ENCODE results near the gene MIF. TPM values are rescaled to one million over a fixed set of nuclear protein-coding genes. Genes with fewer than 3 reads are reported as not detected.
"Not testable (repeated sequence)": the region's sequence is repeated elsewhere in the genome, so short reads cannot be mapped to it uniquely, and the experiment has no call there.

The MIF gene
- total RNA-seq, 2 experiments from 2014 or later, result 1,478 to 1,739 TPM

GRCh38 chr22:23894710-23895598 lies 771 bp downstream of the MIF start:
- no peaks in the 10 kb centered on the region for H3K27me3 Mint-ChIP-seq
- peaks cover 33% of the 10 kb centered on the region for H3K36me3 Mint-ChIP-seq (ENCODE audit: low read depth)
- H3K4me1 Mint-ChIP-seq, result peaks cover 23% of the 10 kb centered on the region
- no peaks in the 10 kb centered on the region for H3K9me3 Mint-ChIP-seq (ENCODE audit: low read depth)
- peak overlapping the region; percentile 93 for H3K27ac Mint-ChIP-seq
- peak; percentile 54 for ATAC-seq
- peak overlapping the region; percentile 91 for H3K4me3 Mint-ChIP-seq
- peak; percentile 88 for DNase-seq
- POLR2A ChIA-PET, result interaction anchor here (0.8 to 2.2 kb wide), 6 partner anchors 10 to 178 kb away, joined by 3 to 24 read pairs (median 4); partner anchors contain the start of genes SLC2A11 and SMARCB1
- CTCF ChIA-PET, result interaction anchor here (0.5 to 2.2 kb wide), 14 partner anchors 15 to 655 kb away, joined by 3 to 24 read pairs (median 6); partner anchors contain the start of gene SLC2A11
- intact Hi-C loops (cut with DNase I, micrococcal nuclease), result loop anchor here (1.0 to 10.0 kb wide), 15 partner anchors 19 to 825 kb away; partner anchors contain the start of genes GUCD1 (in 2 of the 2), SLC2A11 (in 2 of the 2), SNRPD3 (in 2 of the 2) and ADORA2A (in 1 of the 2)

- H3K4me1 Mint-ChIP-seq, result peaks cover 23% of the 10 kb centered on the region
- ChIA-PET POLR2A (no interaction called here), CTCF (interaction anchor here (1.1 to 2.3 kb wide), 3 partner anchors 14 to 34 kb away, joined by 3 to 8 read pairs (median 4); no protein-coding TSS in a partner anchor)
- no peaks in the 10 kb centered on the region for H3K9me3 Mint-ChIP-seq (ENCODE audit: low read depth)
- intact Hi-C loops (cut with DNase I, micrococcal nuclease), result loop anchor here (2.0 to 10.0 kb wide), 3 partner anchors 191 to 659 kb away; partner anchors contain the start of genes ADORA2A (in 1 of the 2), GUCD1 (in 1 of the 2) and SNRPD3 (in 1 of the 2)
- H3K4me3 Mint-ChIP-seq, result peak overlapping the region; percentile 91
- H3K27ac Mint-ChIP-seq, result peak overlapping the region; percentile 93
- DNase-seq (no peak), ATAC-seq (no peak)
- no peaks in the 10 kb centered on the region for H3K27me3 Mint-ChIP-seq
- H3K36me3 Mint-ChIP-seq (ENCODE audit: low read depth), result peaks cover 33% of the 10 kb centered on the region
These were observed 1.5 kb downstream of the MIF start for GRCh38 chr22:23895599-23896144.

DNA sequence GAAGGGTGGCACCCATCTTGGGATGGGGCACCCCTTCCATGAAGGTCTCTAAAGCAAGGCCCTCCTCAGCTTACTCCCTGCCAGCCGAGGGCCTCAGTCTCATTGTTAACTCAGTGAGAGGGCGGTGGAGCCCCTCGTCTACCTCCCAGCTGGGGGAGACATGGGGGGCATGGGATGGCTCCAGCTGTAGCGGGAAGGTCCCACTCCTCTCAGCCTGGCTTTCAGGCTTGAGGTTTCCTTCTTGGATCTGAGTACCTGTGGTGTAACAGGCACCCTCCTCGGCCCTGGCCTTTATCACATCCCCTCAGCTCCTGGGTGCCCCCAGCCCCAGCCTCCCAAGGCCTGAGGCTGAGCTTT lies 2.0 kb downstream of the MIF start:
- ATAC-seq (no peak), DNase-seq (no peak)
- ChIA-PET POLR2A (no interaction called here), CTCF (interaction anchor here (1.1 to 2.3 kb wide), 3 partner anchors 14 to 34 kb away, joined by 3 to 8 read pairs (median 4); no protein-coding TSS in a partner anchor)
- Mint-ChIP-seq H3K9me3 (ENCODE audit: low read depth) (no peaks in the 10 kb centered on the region), H3K4me3 (peak overlapping the region; percentile 91), H3K27ac (peak overlapping the region; percentile 93), H3K36me3 (ENCODE audit: low read depth) (peaks cover 33% of the 10 kb centered on the region), H3K27me3 (no peaks in the 10 kb centered on the region), H3K4me1 (peaks cover 23% of the 10 kb centered on the region)
- intact Hi-C loops (cut with DNase I, micrococcal nuclease), result loop anchor here in 1 of 2 experiments (10.0 kb wide), 1 partner anchor 659 kb away; the partner anchor contains the start of genes GUCD1 and SNRPD3

- no peak for DNase-seq
- Mint-ChIP-seq H3K9me3 (ENCODE audit: low read depth) (no peaks in the 10 kb centered on the region), H3K27ac (peak overlapping the region; percentile 40), H3K27me3 (no peaks in the 10 kb centered on the region), H3K4me3 (peak overlapping the region; percentile 91), H3K36me3 (ENCODE audit: low read depth) (peaks cover 33% of the 10 kb centered on the region), H3K4me1 (peaks cover 23% of the 10 kb centered on the region)
- ChIA-PET POLR2A (interaction anchor here (0.5 kb wide), 1 partner anchor 38 kb away, joined by 4 read pairs; no protein-coding TSS in a partner anchor), CTCF (interaction anchor here (1.1 to 2.3 kb wide), 3 partner anchors 13 to 33 kb away, joined by 3 to 8 read pairs (median 4); no protein-coding TSS in a partner anchor)
- ATAC-seq, result no peak
- intact Hi-C loops (cut with DNase I, micrococcal nuclease), result loop anchor here in 1 of 2 experiments (10.0 kb wide), 1 partner anchor 658 kb away; the partner anchor contains the start of genes GUCD1 and SNRPD3
These were observed 2.5 kb downstream of the MIF start for GRCh38 chr22:23896523-23897186.

DNA sequence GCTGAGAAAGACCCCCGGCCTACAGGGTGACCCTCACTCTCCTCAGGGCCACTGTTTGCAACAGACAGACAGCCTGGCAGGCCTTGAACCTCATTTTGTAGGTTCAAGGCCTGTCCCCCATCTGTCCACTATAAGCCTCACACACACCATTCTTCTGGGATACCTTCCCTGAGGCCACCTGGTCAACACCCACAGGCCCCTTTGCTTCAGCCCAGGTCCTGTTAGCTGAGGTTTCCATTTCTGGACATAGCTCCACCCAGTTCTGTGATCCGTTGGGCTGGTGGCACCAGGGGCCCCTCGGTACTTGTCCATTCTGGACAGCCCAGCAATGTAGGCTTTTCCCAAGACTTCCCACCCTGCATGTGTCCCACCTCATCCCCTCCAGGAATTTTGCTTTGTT lies 3.1 kb downstream of the MIF start:
- H3K27me3 Mint-ChIP-seq, result no peaks in the 10 kb centered on the region
- H3K27ac Mint-ChIP-seq, result peak overlapping the region; percentile 26
- DNase-seq (no peak), ATAC-seq (no peak)
- CTCF ChIA-PET, result interaction anchor here (1.3 to 2.3 kb wide), 2 partner anchors 16 to 32 kb away, joined by 3 to 8 read pairs; no protein-coding TSS in a partner anchor
- peaks cover 33% of the 10 kb centered on the region for H3K36me3 Mint-ChIP-seq (ENCODE audit: low read depth)
- POLR2A ChIA-PET, result interaction anchor here (0.5 kb wide), 1 partner anchor 38 kb away, joined by 4 read pairs; no protein-coding TSS in a partner anchor
- H3K4me1 Mint-ChIP-seq, result peaks cover 23% of the 10 kb centered on the region
- no peaks in the 10 kb centered on the region for H3K9me3 Mint-ChIP-seq (ENCODE audit: low read depth)
- peak overlapping the region; percentile 58 for H3K4me3 Mint-ChIP-seq
- intact Hi-C loops (cut with DNase I, micrococcal nuclease), result loop anchor here in 1 of 2 experiments (10.0 kb wide), 1 partner anchor 657 kb away; the partner anchor contains the start of genes GUCD1 and SNRPD3

DNA sequence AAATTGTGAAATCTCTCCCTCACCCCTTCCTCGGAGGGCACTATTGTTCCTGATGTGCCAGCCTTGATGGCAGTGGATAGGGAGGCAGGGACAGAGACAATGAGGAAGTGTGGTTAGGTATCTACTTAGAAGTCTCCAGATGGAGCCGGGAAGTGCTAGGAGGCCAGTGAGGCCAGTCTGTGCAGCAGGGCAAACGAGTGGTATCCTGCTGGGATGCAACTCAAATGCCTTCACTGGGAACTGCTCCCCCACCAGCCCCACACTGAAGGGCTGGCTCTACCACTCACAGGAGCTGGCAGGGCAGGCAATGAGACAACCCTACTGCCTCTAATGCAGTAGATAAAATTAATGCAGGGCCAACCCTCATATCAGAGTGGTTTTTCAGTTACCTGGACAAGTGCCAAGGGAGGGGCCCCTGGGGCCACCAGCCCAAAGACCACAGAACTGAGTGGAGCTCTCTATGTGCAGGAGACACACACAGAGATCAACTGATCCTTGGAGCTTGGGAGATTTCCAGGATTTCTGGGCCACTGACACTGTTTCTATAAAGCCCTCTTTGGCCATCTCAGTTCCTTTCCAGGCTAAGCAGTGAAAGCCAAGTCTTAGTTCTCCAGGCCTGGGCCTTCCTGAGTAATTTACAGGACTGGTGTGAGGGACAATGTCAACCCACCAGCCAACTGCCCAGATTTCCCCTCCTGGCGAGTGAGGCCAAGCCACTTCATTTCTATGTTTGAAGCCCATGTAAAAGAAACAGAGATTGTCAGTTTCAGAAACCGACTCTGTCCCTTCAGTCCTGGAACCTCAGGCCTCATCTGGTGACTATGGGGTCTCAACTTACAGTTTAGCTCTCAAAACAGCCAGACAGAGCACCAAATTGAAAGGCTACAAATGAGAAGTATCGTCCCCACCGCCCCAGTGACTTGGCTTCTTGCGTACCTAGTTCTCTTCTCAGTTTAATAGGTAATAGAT lies 4.1 kb downstream of the MIF start:
- ChIA-PET CTCF (no interaction called here), POLR2A (interaction anchor here (1.1 kb wide), 1 partner anchor 15 kb away, joined by 3 read pairs; no protein-coding TSS in a partner anchor)
- intact Hi-C loops (cut with DNase I, micrococcal nuclease), result loop anchor here in 1 of 2 experiments (10.0 kb wide), 1 partner anchor 657 kb away; the partner anchor contains the start of genes GUCD1 and SNRPD3
- ATAC-seq (no peak), DNase-seq (no peak)
- peaks cover 33% of the 10 kb centered on the region for H3K36me3 Mint-ChIP-seq (ENCODE audit: low read depth)
- peaks cover 19% of the 10 kb centered on the region for H3K4me1 Mint-ChIP-seq
- no peaks in the 10 kb centered on the region for H3K9me3 Mint-ChIP-seq (ENCODE audit: low read depth)
- H3K27me3 Mint-ChIP-seq, result no peaks in the 10 kb centered on the region
- H3K4me3 Mint-ChIP-seq, result no peak overlapping the region
- H3K27ac Mint-ChIP-seq, result no peak overlapping the region

- ChIA-PET CTCF (no interaction called here), POLR2A (interaction anchor here (0.6 to 1.1 kb wide), 2 partner anchors 12 to 14 kb away, joined by 3 read pairs; no protein-coding TSS in a partner anchor)
- no peak overlapping the region for H3K4me3 Mint-ChIP-seq
- H3K27me3 Mint-ChIP-seq, result no peaks in the 10 kb centered on the region
- no peak overlapping the region for H3K27ac Mint-ChIP-seq
- no peaks in the 10 kb centered on the region for H3K9me3 Mint-ChIP-seq (ENCODE audit: low read depth)
- peaks cover 32% of the 10 kb centered on the region for H3K36me3 Mint-ChIP-seq (ENCODE audit: low read depth)
- ATAC-seq, result no peak
- no peak for DNase-seq
- intact Hi-C loops (cut with DNase I, micrococcal nuclease), result loop anchor here in 1 of 2 experiments (10.0 kb wide), 1 partner anchor 656 kb away; the partner anchor contains the start of genes GUCD1 and SNRPD3
- H3K4me1 Mint-ChIP-seq, result peaks cover 13% of the 10 kb centered on the region
These were observed 5.0 kb downstream of the MIF start for GRCh38 chr22:23899042-23899745.

DNA sequence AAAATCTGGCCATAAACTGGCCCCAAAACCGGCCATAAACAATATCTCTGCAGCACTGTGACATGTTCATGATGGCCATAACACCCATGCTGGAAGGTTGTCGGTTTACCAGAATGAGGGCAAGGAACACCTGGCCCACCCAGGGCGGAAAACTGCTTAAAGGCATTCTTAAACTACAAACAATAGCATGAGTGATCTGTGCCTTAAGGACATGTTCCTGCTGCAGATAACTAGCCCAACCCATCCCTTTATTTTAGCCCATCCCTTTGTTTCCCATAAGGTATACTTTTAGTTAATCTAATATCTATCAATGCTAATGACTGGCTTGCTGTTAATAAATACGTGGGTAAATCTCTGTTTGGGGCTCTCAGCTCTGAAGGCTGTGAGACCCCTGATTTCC lies 6.0 kb downstream of the MIF start:
- POLR2A ChIA-PET, result not testable (repeated sequence)

DNA sequence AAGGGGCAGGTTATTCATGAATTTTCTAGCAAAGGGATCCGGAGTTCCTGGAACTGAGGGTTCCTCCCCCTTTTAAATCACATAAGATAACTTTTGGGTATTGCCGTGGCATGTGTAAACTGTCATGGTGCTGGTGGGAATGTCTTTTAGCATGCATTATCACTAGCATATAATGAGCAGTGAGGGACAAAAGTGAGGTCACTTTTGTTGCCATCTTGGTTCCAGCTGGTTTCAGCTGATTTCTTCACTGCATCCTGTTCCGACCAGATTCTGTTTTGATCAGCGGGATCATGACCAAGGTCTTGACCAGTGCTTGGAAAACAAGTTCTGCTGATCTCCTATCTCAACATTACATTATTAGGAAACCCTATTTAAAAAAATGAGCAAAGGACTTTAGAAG lies 7.4 kb downstream of the MIF start:
- peaks cover 5% of the 10 kb centered on the region for H3K4me1 Mint-ChIP-seq
- no peak overlapping the region for H3K27ac Mint-ChIP-seq
- DNase-seq, result no peak
- intact Hi-C loops (cut with DNase I, micrococcal nuclease), result no loop called here
- H3K4me3 Mint-ChIP-seq, result no peak overlapping the region
- POLR2A ChIA-PET, result no interaction called here
- H3K27me3 Mint-ChIP-seq, result no peaks in the 10 kb centered on the region
- H3K36me3 Mint-ChIP-seq (ENCODE audit: low read depth), result peaks cover 12% of the 10 kb centered on the region
- ATAC-seq, result no peak
- H3K9me3 Mint-ChIP-seq (ENCODE audit: low read depth), result no peaks in the 10 kb centered on the region
- CTCF ChIA-PET, result no interaction called here

More for the DNA sequence above, 6.0 kb downstream of the MIF start:
- Mint-ChIP-seq H3K36me3 (ENCODE audit: low read depth) (peaks cover 24% of the 10 kb centered on the region), H3K4me1 (peaks cover 13% of the 10 kb centered on the region)
- CTCF ChIA-PET, result interaction anchor here (1.0 to 1.1 kb wide), 2 partner anchors 10 to 38 kb away, joined by 3 to 4 read pairs; no protein-coding TSS in a partner anchor
- H3K27me3 Mint-ChIP-seq; H3K4me3 Mint-ChIP-seq; intact Hi-C loops (cut with DNase I, micrococcal nuclease); H3K9me3 Mint-ChIP-seq (ENCODE audit: low read depth); ATAC-seq; H3K27ac Mint-ChIP-seq; DNase-seq: not testable (repeated sequence)

All from activated CD4-positive, alpha-beta T cell treated with anti-CD3 and anti-CD28 coated beads for 36 hours (primary cell).